ENCODE data around the gene MRPL48.

DNA sequence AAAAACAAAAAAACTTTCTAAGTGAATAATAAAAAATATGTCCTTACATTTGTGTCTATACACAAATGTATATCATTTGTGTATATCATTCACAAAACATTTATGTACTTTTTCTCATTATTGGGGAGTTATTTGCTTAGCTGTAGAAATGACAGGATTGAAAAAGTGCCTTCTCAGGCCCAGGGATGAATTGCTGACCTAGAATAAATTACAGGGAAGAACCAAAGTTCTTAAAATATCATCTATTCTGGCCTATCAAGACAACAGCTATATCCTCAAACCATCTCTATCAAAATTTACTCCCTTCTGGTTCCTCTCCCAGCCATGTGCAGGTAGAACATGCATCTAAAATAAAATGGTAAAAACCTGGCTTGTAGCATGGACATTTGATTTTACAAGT lies 24.9 kb upstream of the MRPL48 start:
- TF ChIP-seq CTCF (IDR thresholded peaks at IDR 0.05) (no peak), POLR2A (IDR thresholded peaks at IDR 0.05) (no peak)
